ENCODE measurements around the gene PHGDH.

PHGDH gene

GRCh38 chr1:119762953-119763352 is 51.2 kb downstream of the PHGDH start:
- TF ChIP-seq, protein P1, sequence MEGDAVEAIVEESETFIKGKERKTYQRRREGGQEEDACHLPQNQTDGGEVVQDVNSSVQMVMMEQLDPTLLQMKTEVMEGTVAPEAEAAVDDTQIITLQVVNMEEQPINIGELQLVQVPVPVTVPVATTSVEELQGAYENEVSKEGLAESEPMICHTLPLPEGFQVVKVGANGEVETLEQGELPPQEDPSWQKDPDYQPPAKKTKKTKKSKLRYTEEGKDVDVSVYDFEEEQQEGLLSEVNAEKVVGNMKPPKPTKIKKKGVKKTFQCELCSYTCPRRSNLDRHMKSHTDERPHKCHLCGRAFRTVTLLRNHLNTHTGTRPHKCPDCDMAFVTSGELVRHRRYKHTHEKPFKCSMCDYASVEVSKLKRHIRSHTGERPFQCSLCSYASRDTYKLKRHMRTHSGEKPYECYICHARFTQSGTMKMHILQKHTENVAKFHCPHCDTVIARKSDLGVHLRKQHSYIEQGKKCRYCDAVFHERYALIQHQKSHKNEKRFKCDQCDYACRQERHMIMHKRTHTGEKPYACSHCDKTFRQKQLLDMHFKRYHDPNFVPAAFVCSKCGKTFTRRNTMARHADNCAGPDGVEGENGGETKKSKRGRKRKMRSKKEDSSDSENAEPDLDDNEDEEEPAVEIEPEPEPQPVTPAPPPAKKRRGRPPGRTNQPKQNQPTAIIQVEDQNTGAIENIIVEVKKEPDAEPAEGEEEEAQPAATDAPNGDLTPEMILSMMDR (IDR thresholded peaks at IDR 0.05; ENCODE audit: extremely low read depth, insufficient read depth, missing control alignments): no peak
- DNase-seq (ENCODE audit: low spot score): no peak
- in situ Hi-C loops (cut with MboI; ENCODE audit: low pct_unique_long_range_greater_than_20kb, low sequenced_read_pairs, unreplicated experiment): no loop called here

DNA sequence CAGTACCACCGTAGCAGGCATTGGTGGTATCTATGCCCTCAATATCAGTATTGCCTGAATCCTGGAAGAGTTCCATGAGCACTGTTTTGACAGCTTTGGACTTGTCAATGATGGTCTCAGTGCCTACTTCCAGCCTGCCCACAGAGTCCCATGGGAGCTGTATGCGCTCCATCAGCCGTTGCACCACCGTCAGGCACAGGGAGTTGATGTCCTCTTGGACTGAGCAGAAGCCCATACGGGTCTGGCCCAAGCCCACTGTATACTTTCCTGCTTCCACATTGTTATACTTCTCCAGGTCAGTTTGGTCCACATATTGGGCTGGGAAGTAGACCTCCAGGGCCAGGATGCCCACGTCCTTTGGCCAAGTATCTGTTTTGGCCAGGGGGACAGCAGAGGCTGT is 52.5 kb downstream of the PHGDH start:
- no peak for DNase-seq (ENCODE audit: low spot score)
- in situ Hi-C loops (cut with MboI; ENCODE audit: low pct_unique_long_range_greater_than_20kb, low sequenced_read_pairs, unreplicated experiment): no loop called here
- TF ChIP-seq, protein P1 (IDR thresholded peaks at IDR 0.05; ENCODE audit: extremely low read depth, insufficient read depth, missing control alignments): no peak

DNA sequence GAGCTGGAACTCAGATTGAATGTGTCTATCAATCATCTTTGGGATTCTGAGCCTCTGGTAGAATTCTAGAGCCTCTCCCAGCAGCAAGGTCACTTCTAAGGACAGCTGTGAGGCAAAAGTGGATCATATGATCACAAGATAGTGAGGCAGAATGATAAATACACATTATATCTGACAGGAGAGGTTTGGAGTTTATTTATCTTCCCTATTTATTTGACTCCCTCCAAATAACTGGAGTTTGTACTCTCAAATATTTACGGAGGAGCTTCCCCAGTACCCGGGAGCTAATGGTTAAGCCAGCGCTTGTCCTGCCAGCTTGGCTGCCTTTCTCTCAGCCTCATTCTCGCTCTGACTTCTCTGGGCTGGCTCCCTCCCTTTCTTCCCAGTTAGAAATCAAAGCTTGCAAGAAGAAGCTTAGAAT is 54.6 kb downstream of the PHGDH start:
- TF ChIP-seq, protein P1 (IDR thresholded peaks at IDR 0.05; ENCODE audit: extremely low read depth, insufficient read depth, missing control alignments): no peak
- in situ Hi-C loops (cut with MboI; ENCODE audit: low pct_unique_long_range_greater_than_20kb, low sequenced_read_pairs, unreplicated experiment): no loop called here
- DNase-seq (ENCODE audit: low spot score): no peak

DNA sequence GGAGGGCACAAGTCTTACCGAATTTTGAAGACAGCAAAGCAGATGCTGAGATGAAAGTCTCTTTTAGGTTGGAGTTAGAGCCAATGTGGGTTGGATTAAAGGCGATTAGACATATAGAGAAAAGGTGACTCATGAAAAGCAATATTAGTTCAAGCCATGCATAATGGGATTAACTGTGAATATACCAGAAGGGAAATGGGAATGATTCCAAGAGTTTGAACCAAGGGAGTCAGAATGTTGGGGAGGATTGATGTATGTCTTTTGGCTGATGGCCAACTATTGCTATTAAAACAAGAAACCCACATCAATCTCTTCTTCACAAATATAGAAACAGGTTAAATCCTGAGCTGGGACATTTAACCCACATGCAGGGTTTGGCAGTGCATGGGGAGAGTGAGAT is 55.8 kb downstream of the PHGDH start:
- no peak for DNase-seq (ENCODE audit: low spot score)
- TF ChIP-seq, protein P1 (IDR thresholded peaks at IDR 0.05; ENCODE audit: extremely low read depth, insufficient read depth, missing control alignments): no peak
- in situ Hi-C loops (cut with MboI; ENCODE audit: low pct_unique_long_range_greater_than_20kb, low sequenced_read_pairs, unreplicated experiment): no loop called here

- in situ Hi-C loops (cut with MboI; ENCODE audit: low pct_unique_long_range_greater_than_20kb, low sequenced_read_pairs, unreplicated experiment): no loop called here
- no peak for DNase-seq (ENCODE audit: low spot score)
- TF ChIP-seq, protein P1 (IDR thresholded peaks at IDR 0.05; ENCODE audit: extremely low read depth, insufficient read depth, missing control alignments): no peak
These were observed 57.0 kb downstream of the PHGDH start, which contains the start of gene HMGCS2 for GRCh38 chr1:119768778-119769177. TSS of gene HMGCS2 (minus strand) at chr1:119768905. CDS start at chr1:119768844, 61 bp downstream.

- TF ChIP-seq, protein P1 (IDR thresholded peaks at IDR 0.05; ENCODE audit: extremely low read depth, insufficient read depth, missing control alignments): no peak
- in situ Hi-C loops (cut with MboI; ENCODE audit: low pct_unique_long_range_greater_than_20kb, low sequenced_read_pairs, unreplicated experiment): no loop called here
- no peak for DNase-seq (ENCODE audit: low spot score)
These were observed 59.3 kb downstream of the PHGDH start for GRCh38 chr1:119771016-119771415.

- TF ChIP-seq, protein P1 (IDR thresholded peaks at IDR 0.05; ENCODE audit: extremely low read depth, insufficient read depth, missing control alignments): no peak
- no peak for DNase-seq (ENCODE audit: low spot score)
- in situ Hi-C loops (cut with MboI; ENCODE audit: low pct_unique_long_range_greater_than_20kb, low sequenced_read_pairs, unreplicated experiment): no loop called here
These were observed 60.0 kb downstream of the PHGDH start for GRCh38 chr1:119771770-119772169.

Measured in GM13977 (cell line).